GM12878 (cell line): ENCODE measurements around the gene ZBED1. TPM values are rescaled to one million over a fixed set of nuclear protein-coding genes. Genes with fewer than 3 reads are reported as not detected.

ENCODE experiments used
- ATAC-seq: fragments of 200-7000 bp; cut with Tn5 transposase; 3 replicates; pipeline ENCODE4 v1.9.1; 2020; ENCODE audit warnings: mild to moderate bottlenecking, moderate library complexity
- BruUV-seq: library from RNA; stranded (reverse); fragments of 400-500 nt; replicated peaks from 2 replicates; lab custom pipeline; 2021; lab: Mats Ljungman, UMichigan
- CTCF ChIA-PET: fragments of 300-600 bp; sonication (Branson Sonifier 250); formaldehyde crosslinking; extraction: SDS; loops from one replicate; lab custom pipeline; 2021; ENCODE audit warnings: inconsistent platforms; lab: Yijun Ruan, JAX
- POLR2A ChIA-PET: fragments of 350-600 bp; formaldehyde crosslinking; extraction: SDS; loops from one replicate; lab custom pipeline; 2021; ENCODE audit warnings: inconsistent platforms; lab: Charles Lee
- RAD21 ChIA-PET: fragments of 300-600 bp; sonication (Branson Sonifier 250); formaldehyde crosslinking; loops from one replicate; lab custom pipeline; 2023; ENCODE audit warnings: antibody characterized with exemption; ENCODE audit not compliant: unreplicated experiment; lab: Charles Lee
- SMC1A ChIA-PET: fragments of 300-600 bp; sonication (Branson Sonifier 250); formaldehyde crosslinking; loops from one replicate; lab custom pipeline; 2023; ENCODE audit not compliant: unreplicated experiment, uncharacterized antibody; lab: Charles Lee
- DNase-seq: peaks from one replicate; pipeline ENCODE4 v3.0.0-alpha.2; 2011; ENCODE audit warnings: low read depth, low spot score
- FAIRE-seq: peaks from 3 replicates; lab custom pipeline; 2011; peaks lifted over from hg19 to GRCh38; lab: Jason Lieb, UNC
- H2AFZ ChIP-seq: 2 replicates; pipeline ENCODE4 v1.6.0; 2011; ENCODE audit warnings: low read depth, low read length, control low read depth; ENCODE audit not compliant: control insufficient read depth
- H3K27ac ChIP-seq: 2 replicates; pipeline ENCODE4 v1.5.1; 2011; ENCODE audit warnings: control low read depth; ENCODE audit not compliant: control insufficient read depth, insufficient read depth
- H3K27me3 ChIP-seq, 2 experiments: replicated peaks in 1 of 2; 2 replicates each; pipeline versions ENCODE4 v1.6.0 to v1.6.1; 2011; ENCODE audit warnings: low read length in 1 of 2; ENCODE audit not compliant: control insufficient read depth in 2 of 2, insufficient read depth in 2 of 2
- H3K36me3 ChIP-seq, 2 experiments: 2 replicates each; pipeline ENCODE4 v1.5.1; 2011; ENCODE audit warnings: low read length in 1 of 2; ENCODE audit not compliant: control insufficient read depth in 2 of 2, insufficient read depth in 2 of 2
- H3K4me1 ChIP-seq: 2 replicates; pipeline ENCODE4 v1.6.1; 2011; ENCODE audit warnings: mild to moderate bottlenecking, low read length, moderate library complexity, mixed read lengths; ENCODE audit not compliant: control insufficient read depth, insufficient read depth
- H3K4me2 ChIP-seq: 2 replicates; pipeline ENCODE4 v1.6.0; 2011; ENCODE audit warnings: control low read depth; ENCODE audit not compliant: control insufficient read depth, insufficient read depth
- H3K4me3 ChIP-seq: fragments of 200-600 bp; sonication (generic); 2 replicates; pipeline ENCODE4 v1.5.1; 2016
- H3K79me2 ChIP-seq: 2 replicates; pipeline ENCODE4 v1.6.0; 2011; ENCODE audit warnings: low read length; ENCODE audit not compliant: control insufficient read depth, insufficient read depth
- H3K9ac ChIP-seq: 2 replicates; pipeline ENCODE4 v1.8.0; 2011; ENCODE audit warnings: low read length, control low read depth, mixed read lengths; ENCODE audit not compliant: control insufficient read depth, insufficient read depth
- H3K9me3 ChIP-seq: replicated peaks from 3 replicates; pipeline ENCODE4 v1.5.1; 2011; ENCODE audit warnings: mild to moderate bottlenecking, low read length; ENCODE audit not compliant: control insufficient read depth, insufficient read depth
- H4K20me1 ChIP-seq: 2 replicates; pipeline ENCODE4 v1.6.0; 2011; ENCODE audit not compliant: control insufficient read depth, insufficient read depth
- CEBPB ChIP-seq, 2 experiments: fragments of 150-350 bp in 1 of 2; IDR thresholded peaks; 2 replicates each; pipeline ENCODE4 v1.6.1; 2012 to 2014; ENCODE audit warnings: low read depth in 2 of 2, low read length in 2 of 2, borderline replicate concordance in 1 of 2, inconsistent platforms in 1 of 2
- DPF2 ChIP-seq: fragments of 450-650 bp; IDR thresholded peaks from 2 replicates; pipeline ENCODE4 v1.6.1; 2017; ENCODE audit warnings: mild to moderate bottlenecking
- IKZF2 ChIP-seq, 2 experiments: fragments of 450-650 bp; IDR thresholded peaks; 2 replicates each; pipeline ENCODE4 v1.6.1; 2017; ENCODE audit warnings: mild to moderate bottlenecking in 2 of 2, moderate library complexity in 2 of 2
- MTA3 ChIP-seq: IDR thresholded peaks from 2 replicates; pipeline ENCODE4 v1.6.1; 2012; ENCODE audit warnings: low read length, inconsistent platforms, borderline replicate concordance
- MXI1 ChIP-seq: fragments of 150-350 bp; IDR thresholded peaks from 2 replicates; pipeline ENCODE4 v1.6.1; 2011; ENCODE audit warnings: low read depth, mild to moderate bottlenecking, inconsistent platforms, low read length, improper control_type of control experiment
- NFXL1 ChIP-seq: fragments of 450-650 bp; IDR thresholded peaks from 2 replicates; pipeline ENCODE4 v1.6.1; 2017; ENCODE audit warnings: antibody characterized with exemption, mild to moderate bottlenecking, borderline replicate concordance
- NRF1 ChIP-seq: conservative IDR thresholded peaks from 2 replicates; pipeline ENCODE4 v1.6.1; 2011; ENCODE audit warnings: mild to moderate bottlenecking, low read depth, low read length, improper control_type of control experiment
- SMAD5 ChIP-seq: IDR thresholded peaks from 2 replicates; pipeline ENCODE4 v1.6.1; 2016; ENCODE audit warnings: antibody characterized with exemption, low read depth
- TARDBP ChIP-seq: IDR thresholded peaks from 2 replicates; pipeline ENCODE4 v1.6.1; 2016; ENCODE audit warnings: borderline replicate concordance
- ZBED1 ChIP-seq: IDR thresholded peaks from 2 replicates; pipeline ENCODE4 v1.6.1; 2016; ENCODE audit warnings: borderline replicate concordance
- WGBS: methylation state at CpG from one replicate; pipeline ENCODE4 v1.1.6; 2016; ENCODE audit warnings: low lambda C conversion rate; ENCODE audit not compliant: insufficient replicate concordance, insufficient coverage; ENCODE audit errors: missing lambda C conversion rate; 5-methylcytosine and 5-hydroxymethylcytosine counted together
- in situ Hi-C: fragments of 300-500 bp; cut with MboI; formaldehyde crosslinking; loops from 9 replicates; pipeline ENCODE4 v1.14.3; 2018; ENCODE audit warnings: mixed read lengths
- intact Hi-C: fragments of 100-400 bp; cut with micrococcal nuclease; formaldehyde crosslinking; loops from one replicate; pipeline ENCODE4 v1.14.2; 2022; ENCODE audit not compliant: unreplicated experiment
- polyA plus RNA-seq, 11 experiments: library from polyadenylated mRNA; depleted of rRNA in 4 of 11; unstranded in 6 of 11; stranded (reverse) in 5 of 11; fragments of >200 nt; fragmentation: Nextera tagmentation in 4 of 11; fragmentation: Illumina TruSeq in 1 of 11; extraction: Ambion mirVana in 4 of 11; extraction: Trizol in 1 of 11; gene quantifications; 1 replicate in 1 of 11; 2 replicates in 10 of 11; pipeline versions ENCODE4 v1.2.1 to v1.2.3, GENCODE V29; 2011 to 2016; ENCODE audit warnings: inconsistent platforms in 2 of 11, missing spikeins in 2 of 11, low read depth in 1 of 11
- total RNA-seq, 4 experiments: library from RNA; depleted of rRNA in 3 of 4; stranded (reverse); fragments of >200 nt in 3 of 4; fragmentation: Illumina TruSeq in 1 of 4; extraction: Trizol in 1 of 4; gene quantifications; 2 replicates each; pipeline versions ENCODE4 v1.2.1 to v1.2.3, GENCODE V29; 2013 to 2021
- TF ChIP-seq, protein P1 (sequence below): fragments of 450-650 bp; IDR thresholded peaks from 2 replicates; pipeline ENCODE4 v1.6.1; 2014; ENCODE audit warnings: mild to moderate bottlenecking
- TF ChIP-seq, protein P2 (sequence below): fragments of 450-650 bp; conservative IDR thresholded peaks from 2 replicates; pipeline ENCODE4 v1.6.1; 2017; ENCODE audit warnings: mild to moderate bottlenecking, moderate library complexity
- TF ChIP-seq, protein P3 (sequence below): IDR thresholded peaks from 2 replicates; pipeline ENCODE4 v1.6.1; 2012; ENCODE audit warnings: low read depth, low read length, improper control_type of control experiment

Gene ZBED1
- total and polyA plus RNA-seq, 10 of the 15 experiments (the other 5 are each of a cell fraction or from before 2014, with no cell fraction given), result 1.9 to 75.5 (median 40.5) TPM

DNA sequence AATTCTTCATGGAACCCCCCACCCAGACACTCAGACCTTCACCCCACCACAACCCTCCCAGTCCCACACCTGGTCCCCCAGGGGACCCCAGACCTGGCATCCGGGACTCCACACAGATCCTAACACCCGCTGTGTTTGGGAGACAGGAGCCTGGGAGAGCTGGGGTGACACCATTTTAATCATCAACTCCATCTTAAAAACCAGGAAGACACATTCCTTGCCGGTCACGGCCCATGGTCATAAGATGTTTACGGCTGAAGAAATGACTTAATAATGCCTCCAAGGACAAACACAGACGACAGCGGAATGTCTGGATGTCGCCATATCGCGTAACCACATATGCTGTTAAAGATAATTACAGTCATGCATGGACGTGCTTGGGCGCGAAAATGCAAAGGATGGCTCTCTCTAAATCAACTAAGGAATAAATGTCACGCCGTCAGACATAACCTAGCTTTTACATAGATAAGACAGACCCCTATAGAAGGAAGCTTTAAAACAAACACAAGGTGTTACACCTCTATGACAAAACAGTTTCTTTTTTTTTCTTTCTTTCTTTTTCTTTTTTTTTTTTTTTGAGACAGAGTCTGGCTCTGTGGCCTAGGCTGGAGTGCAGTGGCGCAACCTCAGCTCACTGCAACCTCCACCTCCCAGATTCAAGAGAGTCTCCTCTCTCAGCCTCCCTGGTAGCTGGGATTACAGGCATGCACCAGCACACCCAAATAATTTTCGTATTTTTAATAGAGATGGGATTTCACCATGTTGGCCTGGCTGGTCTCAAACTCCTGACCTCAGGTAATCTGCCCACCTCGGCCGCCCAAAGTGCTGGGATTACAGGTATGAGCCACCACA, 2.1 kb upstream of the ZBED1 start:
- DNase-seq, result no peak
- no peak overlapping the region for H3K4me2 ChIP-seq
- SMC1A ChIA-PET, result no interaction called here
- TF ChIP-seq MTA3 (no peak), CEBPB (IDR thresholded peaks at IDR 0.05; ENCODE audit: borderline replicate concordance in 1 of 2, low read depth in 2 of 2, low read length in 2 of 2) (no peak), SMAD5 (no peak), TARDBP (no peak), NFXL1 (no peak), DPF2 (no peak), NRF1 (no peak), ZBED1 (no peak), MXI1 (no peak), IKZF2 (IDR thresholded peaks at IDR 0.05) (no peak)
- TF ChIP-seq, protein P1, sequence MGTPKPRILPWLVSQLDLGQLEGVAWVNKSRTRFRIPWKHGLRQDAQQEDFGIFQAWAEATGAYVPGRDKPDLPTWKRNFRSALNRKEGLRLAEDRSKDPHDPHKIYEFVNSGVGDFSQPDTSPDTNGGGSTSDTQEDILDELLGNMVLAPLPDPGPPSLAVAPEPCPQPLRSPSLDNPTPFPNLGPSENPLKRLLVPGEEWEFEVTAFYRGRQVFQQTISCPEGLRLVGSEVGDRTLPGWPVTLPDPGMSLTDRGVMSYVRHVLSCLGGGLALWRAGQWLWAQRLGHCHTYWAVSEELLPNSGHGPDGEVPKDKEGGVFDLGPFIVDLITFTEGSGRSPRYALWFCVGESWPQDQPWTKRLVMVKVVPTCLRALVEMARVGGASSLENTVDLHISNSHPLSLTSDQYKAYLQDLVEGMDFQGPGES, result no peak
- TF ChIP-seq, protein P2, sequence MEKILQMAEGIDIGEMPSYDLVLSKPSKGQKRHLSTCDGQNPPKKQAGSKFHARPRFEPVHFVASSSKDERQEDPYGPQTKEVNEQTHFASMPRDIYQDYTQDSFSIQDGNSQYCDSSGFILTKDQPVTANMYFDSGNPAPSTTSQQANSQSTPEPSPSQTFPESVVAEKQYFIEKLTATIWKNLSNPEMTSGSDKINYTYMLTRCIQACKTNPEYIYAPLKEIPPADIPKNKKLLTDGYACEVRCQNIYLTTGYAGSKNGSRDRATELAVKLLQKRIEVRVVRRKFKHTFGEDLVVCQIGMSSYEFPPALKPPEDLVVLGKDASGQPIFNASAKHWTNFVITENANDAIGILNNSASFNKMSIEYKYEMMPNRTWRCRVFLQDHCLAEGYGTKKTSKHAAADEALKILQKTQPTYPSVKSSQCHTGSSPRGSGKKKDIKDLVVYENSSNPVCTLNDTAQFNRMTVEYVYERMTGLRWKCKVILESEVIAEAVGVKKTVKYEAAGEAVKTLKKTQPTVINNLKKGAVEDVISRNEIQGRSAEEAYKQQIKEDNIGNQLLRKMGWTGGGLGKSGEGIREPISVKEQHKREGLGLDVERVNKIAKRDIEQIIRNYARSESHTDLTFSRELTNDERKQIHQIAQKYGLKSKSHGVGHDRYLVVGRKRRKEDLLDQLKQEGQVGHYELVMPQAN, result no peak
- TF ChIP-seq, protein P3, sequence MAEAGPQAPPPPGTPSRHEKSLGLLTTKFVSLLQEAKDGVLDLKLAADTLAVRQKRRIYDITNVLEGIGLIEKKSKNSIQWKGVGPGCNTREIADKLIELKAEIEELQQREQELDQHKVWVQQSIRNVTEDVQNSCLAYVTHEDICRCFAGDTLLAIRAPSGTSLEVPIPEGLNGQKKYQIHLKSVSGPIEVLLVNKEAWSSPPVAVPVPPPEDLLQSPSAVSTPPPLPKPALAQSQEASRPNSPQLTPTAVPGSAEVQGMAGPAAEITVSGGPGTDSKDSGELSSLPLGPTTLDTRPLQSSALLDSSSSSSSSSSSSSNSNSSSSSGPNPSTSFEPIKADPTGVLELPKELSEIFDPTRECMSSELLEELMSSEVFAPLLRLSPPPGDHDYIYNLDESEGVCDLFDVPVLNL, result no peak
- TF ChIP-seq, all 136 proteins: peak for 0
- Histone ChIP-seq H3K79me2 (peaks cover 27% of the 10 kb centered on the region), H3K27ac (no peak overlapping the region), H3K9me3 (peaks cover 3% of the 10 kb centered on the region; the same call in 1 of the 3 replicates), H3K4me3 (no peak overlapping the region), H3K9ac (no peak overlapping the region), H3K27me3 (no peaks in the 10 kb centered on the region), H4K20me1 (no peaks in the 10 kb centered on the region), H3K4me1 (peaks cover 18% of the 10 kb centered on the region), H3K36me3 (no peaks in the 10 kb centered on the region), H2AFZ (no peak overlapping the region)
- ATAC-seq (no peak), FAIRE-seq (no peak)
- BruUV-seq, result no TSS peak
- CTCF ChIA-PET, result no interaction called here
- RAD21 ChIA-PET, result no interaction called here
- POLR2A ChIA-PET, result no interaction called here
- in situ Hi-C loops, result loop anchor here (10.0 to 25.0 kb wide), 2 partner anchors 848 to 1041 kb away; partner anchors contain the start of gene ASMTL
- intact Hi-C loops, result no loop called here
- 93% methylated on average over 18 of the region's 19 CpGs for WGBS
